Measurements from ENCODE around the gene MOSPD2.

MOSPD2 gene

GRCh38 chrX:14902537-14902936 lies 29.3 kb downstream of the MOSPD2 start:
- no peak for TF ChIP-seq CTCF (IDR thresholded peaks at IDR 0.05; ENCODE audit: low read depth, low read length, missing control alignments)
- H3K4me3 ChIP-seq (ENCODE audit: low read depth, low read length), result no peak overlapping the region
- DNase-seq (ENCODE audit: low read depth), result no peak

GRCh38 chrX:14903891-14904290 lies 30.7 kb downstream of the MOSPD2 start:
- no peak for TF ChIP-seq CTCF (IDR thresholded peaks at IDR 0.05; ENCODE audit: low read depth, low read length, missing control alignments)
- no peak for DNase-seq (ENCODE audit: low read depth)

GRCh38 chrX:14913241-14913640 lies 40.0 kb downstream of the MOSPD2 start:
- TF ChIP-seq CTCF (IDR thresholded peaks at IDR 0.05; ENCODE audit: low read depth, low read length, missing control alignments), result no peak
- H3K4me3 ChIP-seq (ENCODE audit: low read depth, low read length), result no peak overlapping the region
- DNase-seq (ENCODE audit: low read depth), result no peak

More at GRCh38 chrX:14903891-14904290, 30.7 kb downstream of the MOSPD2 start:
- no peak overlapping the region for H3K4me3 ChIP-seq (ENCODE audit: low read depth, low read length)

GRCh38 chrX:14915596-14915995 lies 42.4 kb downstream of the MOSPD2 start:
- DNase-seq (ENCODE audit: low read depth), result no peak
- no peak for TF ChIP-seq CTCF (IDR thresholded peaks at IDR 0.05; ENCODE audit: low read depth, low read length, missing control alignments)
- H3K4me3 ChIP-seq (ENCODE audit: low read depth, low read length), result no peak overlapping the region

- no peak overlapping the region for H3K4me3 ChIP-seq (ENCODE audit: low read depth, low read length)
- no peak for TF ChIP-seq CTCF (IDR thresholded peaks at IDR 0.05; ENCODE audit: low read depth, low read length, missing control alignments)
- no peak for DNase-seq (ENCODE audit: low read depth)
Measured at GRCh38 chrX:14916017-14916674, 42.9 kb downstream of the MOSPD2 start.

- no peak for DNase-seq (ENCODE audit: low read depth)
- no peak for TF ChIP-seq CTCF (IDR thresholded peaks at IDR 0.05; ENCODE audit: low read depth, low read length, missing control alignments)
- no peak overlapping the region for H3K4me3 ChIP-seq (ENCODE audit: low read depth, low read length)
Measured at GRCh38 chrX:14919407-14919806, 46.2 kb downstream of the MOSPD2 start.

- TF ChIP-seq CTCF (IDR thresholded peaks at IDR 0.05; ENCODE audit: low read depth, low read length, missing control alignments), result no peak
- no peak for DNase-seq (ENCODE audit: low read depth)
- no peak overlapping the region for H3K4me3 ChIP-seq (ENCODE audit: low read depth, low read length)
Measured at GRCh38 chrX:14920196-14920595, 47.0 kb downstream of the MOSPD2 start.

Data from GM12864 (cell line).